ENCODE data around the gene FNDC3B.

The FNDC3B gene

DNA sequence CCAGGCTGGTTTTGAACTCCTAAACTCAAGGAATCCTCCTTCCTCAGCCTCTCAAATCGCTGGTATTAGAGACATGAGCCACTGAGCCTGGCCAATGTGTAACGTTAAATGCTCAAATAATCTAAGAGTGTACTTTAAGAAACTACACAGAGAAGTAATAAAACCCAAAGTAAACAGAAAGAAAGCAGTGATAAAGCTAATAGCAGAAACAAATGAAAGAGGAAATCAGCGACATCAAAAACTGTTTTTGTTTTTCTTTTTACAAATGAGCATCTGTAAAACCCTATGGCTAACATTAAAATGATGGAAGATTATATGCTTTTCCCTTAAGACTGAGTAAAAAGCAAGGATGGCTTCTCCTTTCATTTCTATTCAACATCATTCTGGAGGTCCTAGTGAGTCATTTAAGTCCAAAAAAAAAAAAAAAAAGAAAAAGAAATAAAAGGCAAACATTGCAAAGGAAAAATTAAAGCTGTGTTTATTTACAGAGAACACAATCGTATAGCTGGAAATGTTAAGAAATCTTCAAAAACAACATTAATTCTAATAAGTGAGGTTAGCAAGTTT is 36.8 kb upstream of the FNDC3B start:
- no peak for DNase-seq (ENCODE audit: low read depth)
- H3K4me3 ChIP-seq (replicated peaks; ENCODE audit: low read depth, low read length), result no peak overlapping the region
- TF ChIP-seq, protein P1, sequence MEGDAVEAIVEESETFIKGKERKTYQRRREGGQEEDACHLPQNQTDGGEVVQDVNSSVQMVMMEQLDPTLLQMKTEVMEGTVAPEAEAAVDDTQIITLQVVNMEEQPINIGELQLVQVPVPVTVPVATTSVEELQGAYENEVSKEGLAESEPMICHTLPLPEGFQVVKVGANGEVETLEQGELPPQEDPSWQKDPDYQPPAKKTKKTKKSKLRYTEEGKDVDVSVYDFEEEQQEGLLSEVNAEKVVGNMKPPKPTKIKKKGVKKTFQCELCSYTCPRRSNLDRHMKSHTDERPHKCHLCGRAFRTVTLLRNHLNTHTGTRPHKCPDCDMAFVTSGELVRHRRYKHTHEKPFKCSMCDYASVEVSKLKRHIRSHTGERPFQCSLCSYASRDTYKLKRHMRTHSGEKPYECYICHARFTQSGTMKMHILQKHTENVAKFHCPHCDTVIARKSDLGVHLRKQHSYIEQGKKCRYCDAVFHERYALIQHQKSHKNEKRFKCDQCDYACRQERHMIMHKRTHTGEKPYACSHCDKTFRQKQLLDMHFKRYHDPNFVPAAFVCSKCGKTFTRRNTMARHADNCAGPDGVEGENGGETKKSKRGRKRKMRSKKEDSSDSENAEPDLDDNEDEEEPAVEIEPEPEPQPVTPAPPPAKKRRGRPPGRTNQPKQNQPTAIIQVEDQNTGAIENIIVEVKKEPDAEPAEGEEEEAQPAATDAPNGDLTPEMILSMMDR (IDR thresholded peaks at IDR 0.05; ENCODE audit: low read length, missing control alignments), result no peak

DNA sequence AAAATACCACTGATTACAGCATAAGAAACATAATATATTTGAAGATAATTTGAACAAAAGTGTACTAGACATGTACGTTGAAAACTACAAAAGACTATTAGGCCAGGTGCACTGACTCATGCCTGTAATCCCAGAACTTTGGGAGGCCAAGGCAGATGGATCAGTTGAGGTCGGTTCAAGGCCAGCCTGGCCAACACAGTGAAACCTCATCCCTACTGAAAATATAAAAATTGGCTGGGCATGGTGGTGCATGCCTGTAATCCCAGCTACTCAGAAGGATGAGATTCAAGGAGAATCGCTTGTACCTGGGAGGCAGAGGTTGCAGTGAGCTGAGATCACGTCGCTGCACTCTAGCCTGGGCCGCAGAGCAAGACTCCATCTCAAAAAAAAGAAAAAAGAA is 36.2 kb upstream of the FNDC3B start:
- TF ChIP-seq, protein P1 (IDR thresholded peaks at IDR 0.05; ENCODE audit: low read length, missing control alignments), result no peak
- no peak overlapping the region for H3K4me3 ChIP-seq (replicated peaks; ENCODE audit: low read depth, low read length)
- no peak for DNase-seq (ENCODE audit: low read depth)

DNA sequence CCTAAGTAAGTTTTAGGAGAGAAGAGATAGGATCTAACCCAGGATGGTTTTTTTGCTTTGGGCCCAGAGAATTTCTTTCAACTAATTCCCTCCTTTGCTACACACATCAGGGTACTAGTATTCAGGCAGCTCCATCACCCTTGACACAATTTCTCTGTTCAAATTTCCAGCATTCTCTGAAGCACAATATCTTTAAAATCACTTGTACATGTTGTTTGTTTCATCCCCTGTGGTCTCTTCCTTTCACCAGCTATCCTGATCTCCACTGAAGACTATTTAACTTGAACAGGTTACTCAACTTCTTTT is 32.4 kb upstream of the FNDC3B start:
- DNase-seq (ENCODE audit: low read depth), result no peak
- H3K4me3 ChIP-seq (replicated peaks; ENCODE audit: low read depth, low read length), result no peak overlapping the region
- TF ChIP-seq, protein P1 (IDR thresholded peaks at IDR 0.05; ENCODE audit: low read length, missing control alignments), result no peak

DNA sequence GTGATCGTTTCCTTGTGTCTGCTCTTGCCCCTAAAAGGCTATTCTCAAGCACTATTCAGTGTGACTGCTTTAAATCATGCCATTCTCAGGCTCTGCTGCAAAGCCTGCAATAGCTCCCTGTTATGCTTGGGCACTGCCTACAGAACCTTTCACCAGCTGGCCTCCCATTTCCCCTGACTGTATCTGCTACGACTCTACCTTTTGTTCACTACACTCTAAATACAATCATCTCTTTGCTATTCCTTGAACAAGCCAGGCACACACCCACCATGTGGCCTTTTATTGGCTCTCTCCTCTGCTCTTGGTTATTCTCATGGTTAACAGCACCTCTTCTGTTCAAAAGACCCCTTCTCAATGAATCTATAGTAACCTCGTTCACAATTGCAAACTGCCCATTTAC is 29.6 kb upstream of the FNDC3B start:
- DNase-seq (ENCODE audit: low read depth), result no peak
- no peak overlapping the region for H3K4me3 ChIP-seq (replicated peaks; ENCODE audit: low read depth, low read length)
- TF ChIP-seq, protein P1 (IDR thresholded peaks at IDR 0.05; ENCODE audit: low read length, missing control alignments), result no peak

DNA sequence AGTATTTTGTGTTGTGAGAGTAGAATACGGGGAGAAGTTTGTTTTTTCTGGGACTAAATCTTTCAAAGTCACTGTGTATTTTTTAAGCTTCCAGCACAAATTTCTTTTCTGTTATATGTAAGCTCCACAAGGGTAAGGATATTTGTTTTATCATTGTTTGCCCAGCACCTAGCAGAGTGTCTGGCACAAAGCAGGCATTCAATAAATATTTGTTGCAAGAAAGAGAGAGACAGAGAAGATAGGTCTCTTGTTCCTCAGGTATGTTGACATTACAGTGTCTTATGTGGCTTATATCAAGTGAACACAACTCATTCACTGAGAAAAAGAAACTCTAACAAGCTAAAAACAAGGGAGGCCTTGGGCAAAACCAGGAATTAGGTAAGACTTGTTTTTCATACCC is 26.6 kb upstream of the FNDC3B start:
- no peak for DNase-seq (ENCODE audit: low read depth)
- TF ChIP-seq, protein P1 (IDR thresholded peaks at IDR 0.05; ENCODE audit: low read length, missing control alignments), result no peak
- H3K4me3 ChIP-seq (replicated peaks; ENCODE audit: low read depth, low read length), result no peak overlapping the region

DNA sequence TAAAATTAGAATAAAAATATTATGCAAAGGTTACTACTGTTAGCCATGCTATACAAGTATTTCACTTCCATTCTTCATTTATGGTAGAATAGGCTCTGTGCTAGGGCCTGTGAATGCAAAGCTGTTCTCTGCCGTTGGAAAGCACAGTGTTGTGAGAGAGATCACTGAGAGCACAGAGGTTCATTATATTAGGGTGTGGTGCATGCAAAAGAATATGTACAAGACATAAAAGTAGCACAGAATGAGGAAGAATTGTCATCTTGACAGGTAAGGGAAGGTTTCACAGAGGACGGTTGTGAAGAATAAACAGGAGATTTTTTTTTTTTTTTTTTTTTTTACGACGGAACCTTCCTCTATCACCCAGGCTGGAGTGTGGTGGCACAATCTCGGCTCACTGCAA is 25.2 kb upstream of the FNDC3B start:
- no peak overlapping the region for H3K4me3 ChIP-seq (replicated peaks; ENCODE audit: low read depth, low read length)
- DNase-seq (ENCODE audit: low read depth), result no peak
- TF ChIP-seq, protein P1 (IDR thresholded peaks at IDR 0.05; ENCODE audit: low read length, missing control alignments), result no peak

DNA sequence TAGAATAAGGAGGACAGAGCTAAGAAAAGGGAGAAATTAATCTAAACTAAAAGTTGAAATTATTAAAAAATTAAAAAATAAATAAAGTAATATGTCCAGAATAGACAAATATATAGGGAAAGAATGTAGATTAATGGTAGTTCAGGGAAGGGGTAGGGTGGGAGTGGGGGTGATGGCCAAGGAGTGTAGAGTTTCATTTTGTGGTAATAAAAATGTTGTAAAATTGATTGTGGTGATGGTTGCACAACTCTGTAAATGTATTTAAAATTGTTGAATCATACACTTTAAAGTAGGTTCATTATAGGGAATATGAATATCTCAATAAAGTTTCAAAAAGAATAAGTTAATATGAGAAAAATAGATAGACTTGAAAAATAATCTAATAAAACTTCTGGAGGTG is 21.0 kb upstream of the FNDC3B start:
- no peak for DNase-seq (ENCODE audit: low read depth)
- no peak overlapping the region for H3K4me3 ChIP-seq (replicated peaks; ENCODE audit: low read depth, low read length)
- TF ChIP-seq, protein P1 (IDR thresholded peaks at IDR 0.05; ENCODE audit: low read length, missing control alignments), result no peak
